ENCODE results near the gene CACTIN. TPM values are rescaled to one million over a fixed set of nuclear protein-coding genes. Genes with fewer than 3 reads are reported as not detected.
"Not testable (repeated sequence)": the region's sequence is repeated elsewhere in the genome, so short reads cannot be mapped to it uniquely, and the experiment has no call there.

Gene CACTIN
- polyA plus RNA-seq, 4 donors = 18.6 to 35.0 (median 29.3) TPM

DNA sequence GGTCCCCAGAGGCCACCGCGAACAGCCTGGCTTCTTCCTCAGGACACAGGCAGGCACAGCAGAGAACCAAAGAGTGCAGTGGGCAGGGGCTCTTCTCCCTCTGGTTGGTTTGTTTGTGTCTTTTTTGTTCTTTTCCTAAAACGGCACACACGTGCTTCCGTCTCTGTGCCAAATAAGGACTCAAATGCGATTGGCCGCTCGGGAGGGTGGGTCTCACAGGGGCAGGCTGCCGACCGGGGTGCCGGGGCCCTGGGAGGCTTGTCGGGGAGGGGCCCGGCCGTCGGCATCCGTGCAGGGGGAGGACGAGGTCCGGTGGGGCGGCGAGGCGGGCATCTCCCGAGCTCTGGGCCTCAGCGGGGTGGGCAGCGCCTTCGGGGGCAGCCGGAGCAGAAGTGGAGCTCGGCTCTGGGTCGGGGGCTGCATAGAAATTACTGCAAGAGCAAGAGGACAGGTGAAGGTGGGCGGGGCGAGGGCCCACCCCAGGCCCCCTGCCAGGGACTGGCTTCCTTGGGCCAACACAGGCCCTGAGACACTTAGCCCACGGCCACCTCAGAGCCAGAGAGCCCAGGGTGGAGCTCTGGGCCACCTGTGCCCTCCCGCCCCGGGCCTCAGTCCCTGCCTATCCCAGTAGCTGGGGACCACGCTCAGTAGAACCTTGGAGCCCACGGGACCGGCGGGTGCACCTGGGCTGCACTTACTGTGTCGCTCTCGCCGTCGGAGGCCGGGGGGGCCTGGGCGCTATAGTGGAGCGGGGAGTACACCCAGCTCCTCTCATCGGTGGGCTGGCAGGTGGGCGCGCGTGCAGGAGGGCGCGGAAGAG is 6.4 kb upstream of the CACTIN start:
- DNase-seq (ENCODE audit: low read depth in 4 of 4, low spot score in 2 of 4) = no peak

DNA sequence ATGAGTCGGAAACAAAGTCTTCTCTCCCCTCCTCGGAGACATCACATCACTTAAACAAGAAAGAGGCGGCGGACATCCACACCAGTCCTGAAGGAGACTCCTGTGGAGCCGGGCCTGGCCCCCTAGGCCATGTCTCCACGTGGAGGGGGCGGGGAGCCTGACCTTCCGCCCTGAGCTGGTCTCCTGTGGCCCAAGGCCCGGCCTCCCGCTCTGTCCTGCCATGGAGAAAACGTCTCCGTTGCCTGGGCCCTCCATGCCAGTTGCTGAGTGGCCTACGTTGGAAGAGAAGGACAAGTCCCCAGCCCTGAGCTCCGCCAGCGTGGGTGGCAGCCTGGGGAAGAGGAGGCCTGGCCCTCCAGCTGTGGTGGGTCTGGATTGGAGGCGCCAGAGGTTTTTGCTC is 5.5 kb upstream of the CACTIN start:
- DNase-seq (ENCODE audit: low read depth in 4 of 4, low spot score in 2 of 4) = no peak

- no peak for DNase-seq (ENCODE audit: low read depth in 4 of 4, low spot score in 2 of 4)
Observed at GRCh38 chr19:3631053-3631861, 4.7 kb upstream of the CACTIN start.

DNA sequence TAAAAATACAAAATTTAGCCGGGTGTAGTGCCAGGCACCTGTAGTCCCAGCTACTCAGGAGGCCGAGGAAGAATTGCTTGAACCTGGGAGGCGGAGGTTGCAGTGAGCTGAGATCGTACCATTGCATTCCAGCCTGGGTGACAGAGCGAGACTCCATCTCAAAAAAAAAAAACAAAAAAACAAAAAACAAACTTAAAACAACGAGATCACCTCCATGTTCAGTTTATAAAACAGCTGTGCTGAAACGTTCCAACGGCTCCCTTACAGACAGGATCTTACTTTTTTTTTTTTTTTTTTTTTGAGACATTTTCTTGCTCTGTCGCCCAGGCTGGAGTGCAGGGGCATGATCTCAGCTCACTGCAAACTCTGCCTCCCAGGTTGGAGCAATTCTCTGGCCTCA is 2.2 kb upstream of the CACTIN start:
- not testable (repeated sequence) for DNase-seq (ENCODE audit: low read depth in 4 of 4, low spot score in 2 of 4)

DNA sequence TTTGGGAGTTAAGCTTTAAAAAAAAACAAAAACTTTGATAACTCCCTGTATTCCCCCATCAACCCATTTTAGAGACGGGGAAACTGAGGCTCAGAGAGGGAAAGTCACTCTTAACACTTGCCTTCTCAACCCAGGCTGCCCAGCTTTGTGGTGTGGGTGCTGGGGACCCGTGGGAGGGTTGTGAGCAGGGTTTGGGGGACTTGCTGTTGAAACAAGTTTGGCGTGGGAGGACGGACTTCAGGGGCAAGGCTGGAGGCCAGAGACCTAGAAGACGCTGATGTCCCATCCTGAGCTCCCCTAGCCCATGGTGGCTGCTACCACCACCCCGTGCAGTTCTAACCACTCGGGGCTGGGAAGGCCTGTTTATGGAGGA is 747 bp upstream of the CACTIN start:
- no peak for DNase-seq (ENCODE audit: low read depth in 4 of 4, low spot score in 2 of 4)

- no peak for DNase-seq (ENCODE audit: low read depth in 4 of 4, low spot score in 2 of 4)
Observed at GRCh38 chr19:3625996-3626472, 556 bp downstream of the CACTIN start.

DNA sequence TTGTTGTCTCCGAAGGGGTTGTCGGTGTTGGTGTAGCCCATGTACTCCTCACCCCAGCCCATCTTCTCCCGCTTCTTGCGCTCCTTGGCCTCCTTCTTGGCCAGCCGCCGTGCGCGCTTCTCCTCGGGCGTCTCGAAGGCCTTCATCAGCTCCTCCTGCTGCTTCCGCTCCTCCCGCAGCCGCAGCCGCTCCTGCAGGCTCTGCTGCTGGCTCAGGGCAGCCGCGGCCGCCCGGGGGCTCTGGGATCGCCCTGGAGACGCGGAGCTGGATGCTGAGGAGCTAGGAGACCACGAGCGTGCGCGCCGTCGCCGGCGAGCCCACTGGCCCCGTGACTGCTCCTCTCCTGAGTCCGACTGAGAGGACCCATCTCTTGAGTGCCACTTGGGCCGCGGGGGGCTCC is 2.9 kb downstream of the CACTIN start:
- DNase-seq (ENCODE audit: low read depth in 4 of 4, low spot score in 2 of 4) = no peak

DNA sequence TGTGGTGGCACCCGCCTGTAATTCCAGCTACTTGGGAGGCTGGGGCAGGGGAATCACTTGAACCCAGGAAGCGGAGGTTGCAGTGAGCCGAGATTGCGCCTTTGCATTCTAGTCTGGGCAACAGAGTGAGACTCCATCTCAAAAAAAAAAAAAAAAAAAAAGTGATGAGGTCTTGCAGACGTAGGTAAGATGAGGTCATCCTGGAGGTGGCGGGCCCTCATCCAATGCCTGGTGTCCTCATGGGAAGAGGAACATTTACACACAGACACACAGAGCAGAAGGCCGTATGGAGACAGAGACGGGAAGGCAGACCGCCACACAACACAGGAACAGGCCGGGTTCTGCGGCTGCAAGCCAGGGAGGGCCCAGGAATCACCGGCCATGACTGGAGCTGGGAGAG is 4.4 kb downstream of the CACTIN start:
- DNase-seq (ENCODE audit: low read depth in 4 of 4, low spot score in 2 of 4) = no peak

DNA sequence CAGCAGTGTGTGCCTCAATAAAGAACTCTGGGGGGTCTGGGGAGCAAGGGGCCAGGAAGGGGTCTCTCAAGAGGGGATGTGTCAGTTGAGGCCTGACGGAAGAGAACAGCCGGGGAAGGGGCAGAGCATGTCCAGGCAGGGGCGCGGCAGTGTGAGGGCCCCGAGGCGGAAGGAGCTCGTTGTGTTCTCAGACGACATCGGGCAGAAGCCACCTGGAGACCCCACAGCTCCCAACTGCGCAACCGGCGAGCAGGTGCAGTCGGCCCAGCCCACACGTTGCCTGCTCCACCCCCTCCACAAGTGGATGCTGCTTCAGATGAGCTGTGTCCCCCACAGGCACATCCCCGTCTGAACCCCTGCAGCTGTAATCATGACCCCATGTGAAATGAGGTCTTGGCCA is 4.9 kb downstream of the CACTIN start:
- DNase-seq (ENCODE audit: low read depth in 4 of 4, low spot score in 2 of 4) = no peak

DNA sequence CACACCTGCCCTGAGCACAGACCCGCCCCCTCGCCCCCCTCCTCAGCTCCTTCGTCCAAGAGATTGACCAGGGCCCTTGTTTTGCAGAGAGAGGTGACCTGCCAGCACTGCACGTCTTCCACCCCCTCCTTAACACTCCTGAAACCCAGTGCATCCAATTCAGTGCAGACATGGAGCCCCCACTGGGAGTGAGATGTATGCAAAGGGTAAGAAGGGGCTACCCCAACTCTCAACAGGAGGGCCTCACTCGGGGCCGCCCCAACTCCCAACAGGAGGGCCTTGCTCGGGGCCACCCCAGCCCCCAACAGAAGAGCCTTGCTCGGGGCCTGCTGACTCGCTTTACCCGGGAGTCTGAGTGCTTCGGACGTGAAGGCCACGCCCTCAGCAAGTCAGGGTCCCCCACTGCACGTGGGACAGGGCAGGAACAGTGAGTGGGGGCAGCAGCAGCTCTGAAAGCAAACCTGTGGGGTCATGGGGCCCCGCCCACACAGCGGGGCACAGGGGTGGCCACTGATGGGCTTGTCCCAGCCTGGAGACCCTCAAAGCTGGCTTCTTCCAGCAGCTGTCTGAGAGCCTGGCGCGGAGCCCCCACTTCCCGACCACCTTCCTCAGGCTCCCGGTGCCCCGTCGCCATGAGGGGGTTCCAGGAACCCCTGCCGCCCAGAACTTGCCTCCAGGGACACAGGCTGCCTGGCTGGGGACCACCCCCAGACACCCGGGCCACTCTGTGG is 5.6 kb downstream of the CACTIN start:
- DNase-seq (ENCODE audit: low read depth in 4 of 4, low spot score in 2 of 4) = no peak

DNA sequence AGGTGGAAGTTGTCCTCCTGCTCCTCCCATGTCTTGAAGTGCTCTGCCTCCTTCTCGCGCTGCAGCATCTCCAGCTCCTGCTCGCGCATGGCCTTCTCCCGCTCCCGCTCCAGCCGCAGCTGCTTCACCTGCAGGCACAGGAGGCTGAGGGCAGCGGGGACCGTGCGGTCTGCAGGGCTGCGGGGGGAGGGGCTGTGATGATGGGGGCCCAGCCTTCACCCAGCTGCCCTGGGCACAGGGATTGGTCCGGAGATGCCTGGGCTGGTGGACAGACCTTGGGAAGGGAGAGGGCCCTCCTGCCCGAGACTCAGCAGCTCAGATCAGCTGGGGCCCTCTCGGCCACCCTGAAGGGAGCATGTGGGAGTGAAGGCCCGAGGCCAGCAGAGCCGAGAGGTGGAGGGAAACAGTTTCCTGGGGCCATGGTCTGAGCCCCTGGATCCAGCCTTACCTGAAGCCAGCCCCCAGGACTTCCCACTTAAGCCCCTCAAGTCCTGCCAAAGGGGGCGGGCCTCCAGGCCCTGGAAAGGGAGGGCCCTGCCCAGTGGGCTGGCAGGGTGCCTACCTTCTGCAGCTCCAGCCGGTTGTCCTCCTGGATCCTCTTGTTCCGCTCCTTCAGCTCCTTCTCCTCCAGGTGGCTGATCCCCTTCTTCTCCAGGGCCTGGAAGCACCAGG is 6.3 kb downstream of the CACTIN start:
- DNase-seq (ENCODE audit: low read depth in 4 of 4, low spot score in 2 of 4) = no peak

- no peak for DNase-seq (ENCODE audit: low read depth in 4 of 4, low spot score in 2 of 4)
Observed at GRCh38 chr19:3619631-3620012, 7.0 kb downstream of the CACTIN start.

DNA sequence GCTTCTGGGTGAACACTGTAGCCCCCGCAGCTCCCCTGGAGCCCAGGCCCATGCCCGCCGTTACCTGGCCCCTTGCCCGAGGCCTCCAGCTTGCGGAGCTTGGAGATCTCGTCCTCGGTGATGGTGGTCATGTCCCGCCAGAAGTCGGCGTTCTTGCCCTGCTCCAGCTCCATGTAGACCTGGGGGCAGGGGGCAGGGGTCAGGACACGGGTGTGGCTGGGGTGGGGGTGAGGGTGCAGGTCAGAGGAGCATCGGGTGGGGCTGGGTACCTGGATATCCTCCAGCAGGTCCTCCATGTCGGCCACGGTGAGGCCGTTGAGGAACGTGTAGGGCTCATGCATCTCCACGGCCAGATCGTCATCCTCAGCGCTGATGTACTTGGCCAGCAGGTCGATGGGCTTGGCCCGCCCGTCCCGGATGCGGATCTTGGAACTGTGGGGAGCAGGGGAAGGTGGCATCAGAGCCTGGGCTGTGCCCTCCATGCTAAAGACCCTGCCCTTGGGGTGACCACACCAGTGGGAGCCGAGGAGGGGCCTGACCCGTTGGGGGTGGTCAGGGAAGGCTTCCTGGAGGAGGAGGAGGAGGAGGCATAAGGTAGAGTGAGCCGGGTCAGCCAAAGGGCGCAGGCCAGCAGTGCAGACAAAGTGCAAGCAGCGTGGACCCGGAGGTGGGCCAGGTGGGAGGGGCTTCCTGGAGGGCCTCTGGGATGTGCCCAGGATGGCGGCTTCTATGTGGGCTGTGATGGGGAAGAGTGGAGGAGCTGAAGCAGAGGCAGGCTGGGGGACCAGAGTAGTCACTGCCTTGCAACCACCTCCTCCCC is 7.6 kb downstream of the CACTIN start:
- no peak for DNase-seq (ENCODE audit: low read depth in 4 of 4, low spot score in 2 of 4)

DNA sequence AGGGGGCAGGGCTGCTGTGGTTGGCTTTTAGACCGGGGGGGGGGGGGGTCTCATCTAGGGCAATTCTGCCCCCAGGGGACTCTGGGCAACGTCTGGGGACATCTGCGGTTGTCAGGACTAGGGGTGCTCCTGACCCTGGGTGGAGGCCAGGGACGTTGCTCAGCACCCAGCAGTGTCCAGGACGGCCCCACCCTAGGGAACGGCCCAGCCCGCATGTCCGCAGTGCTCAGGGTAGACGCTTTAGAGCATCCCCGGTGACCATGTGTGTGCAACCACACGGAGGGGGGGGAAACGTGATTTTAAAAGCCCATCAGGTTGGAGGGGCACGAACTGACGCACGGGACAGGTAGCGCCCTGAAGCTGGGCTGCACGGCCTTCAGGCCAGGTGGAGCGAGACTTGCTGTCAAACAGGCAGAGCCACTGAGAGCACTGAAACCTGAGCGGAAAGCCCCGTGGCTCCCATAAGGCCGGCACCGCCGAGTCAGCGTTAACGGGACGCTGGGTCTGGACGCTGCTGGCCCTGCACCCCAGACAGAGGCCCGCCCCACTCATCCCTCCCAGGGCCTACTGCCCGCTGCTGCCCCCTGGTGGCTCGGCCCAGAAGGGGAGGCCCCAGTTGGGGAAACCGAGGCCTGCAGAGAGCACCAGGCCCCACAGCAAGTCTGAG is 8.3 kb downstream of the CACTIN start:
- no peak for DNase-seq (ENCODE audit: low read depth in 4 of 4, low spot score in 2 of 4)

- DNase-seq (ENCODE audit: low read depth in 4 of 4, low spot score in 2 of 4) = no peak
Observed at GRCh38 chr19:3617463-3617862, 9.1 kb downstream of the CACTIN start.

DNA sequence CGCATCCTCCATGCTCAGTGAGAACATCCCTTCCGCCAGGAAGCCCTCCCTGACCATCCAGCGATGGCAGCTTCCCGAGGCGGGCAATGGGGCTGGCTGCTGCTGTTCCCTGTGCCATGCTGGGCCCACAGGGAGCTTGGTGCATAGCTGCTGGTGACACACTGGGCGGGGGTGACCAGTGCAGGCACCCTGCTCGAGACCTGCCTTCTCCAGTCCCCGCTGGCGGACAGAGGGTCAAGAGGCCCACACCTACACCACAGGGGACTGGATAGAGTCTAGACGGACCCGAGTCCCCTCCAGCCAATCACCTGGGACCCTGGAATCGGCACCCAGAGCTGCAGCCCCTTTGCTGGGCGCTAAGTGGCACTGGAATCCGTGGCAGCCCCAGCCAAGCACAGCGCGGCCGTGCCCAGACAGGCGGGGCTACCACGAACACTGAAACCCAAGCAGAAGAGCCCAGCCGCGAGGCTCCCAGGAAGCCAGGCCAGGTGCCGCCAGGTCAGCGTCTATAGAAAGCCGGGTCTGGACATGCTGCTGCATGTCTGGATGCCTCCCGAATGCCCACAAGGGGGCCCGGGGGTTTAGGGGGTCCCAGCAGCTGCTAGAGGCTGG is 11.0 kb downstream of the CACTIN start:
- no peak for DNase-seq (ENCODE audit: low read depth in 4 of 4, low spot score in 2 of 4)

GRCh38 chr19:3614858-3615505 is 11.6 kb downstream of the CACTIN start:
- no peak for DNase-seq (ENCODE audit: low read depth in 4 of 4, low spot score in 2 of 4)

Measured in left renal cortex interstitium (tissue), 4 donors.